Breast epithelium (tissue), 4 donors: ENCODE data around the gene DNAH3. TPM values are rescaled to one million over a fixed set of nuclear protein-coding genes. Genes with fewer than 3 reads are reported as not detected.

Source experiments
- DNase-seq, 2 donors: peaks; one replicate each; pipeline ENCODE4 v3.0.0-alpha.2; 2019; ENCODE audit warnings: low spot score in 2 of 2
- H3K27ac ChIP-seq, 2 donors: fragments of 200-600 bp; sonication (generic) in 1 of 2; one replicate each; pipeline ENCODE4 v1.5.1; 2016 to 2019; ENCODE audit warnings: mild to moderate bottlenecking in 1 of 2
- H3K27me3 ChIP-seq, 2 donors: fragments of 200-600 bp; sonication (generic) in 1 of 2; one replicate each; pipeline versions ENCODE4 v1.5.1 to v1.6.0; 2017 to 2019; ENCODE audit warnings: control low read depth in 1 of 2, mild to moderate bottlenecking in 1 of 2
- H3K36me3 ChIP-seq: fragments of 200-600 bp; one replicate; pipeline ENCODE4 v1.5.1; 2019
- H3K4me1 ChIP-seq, 2 donors: fragments of 200-600 bp; sonication (generic); one replicate each; pipeline ENCODE4 v1.5.1; 2016 to 2019; ENCODE audit warnings: control low read depth in 1 of 2
- H3K4me3 ChIP-seq, 3 donors: fragments of 200-600 bp; sonication (generic); 1 replicate in 2 of 3; 2 replicates in 1 of 3; pipeline ENCODE4 v1.5.1; 2016 to 2019; ENCODE audit warnings: mild to moderate bottlenecking in 3 of 3, moderate library complexity in 2 of 3
- H3K9me3 ChIP-seq, 2 donors: fragments of 200-600 bp; sonication (generic) in 1 of 2; one replicate each; pipeline ENCODE4 v1.5.1; 2016 to 2019; ENCODE audit warnings: control low read depth in 1 of 2
- POLR2A ChIP-seq: fragments of 450-650 bp; IDR thresholded peaks from one replicate; pipeline ENCODE4 v1.6.1; 2016; ENCODE audit warnings: antibody characterized with exemption, mild to moderate bottlenecking, moderate library complexity
- POLR2AphosphoS5 ChIP-seq, 3 donors: sonication (generic); formaldehyde crosslinking; IDR thresholded peaks; one replicate each; pipeline ENCODE4 v1.6.1; 2017; ENCODE audit warnings: antibody characterized with exemption in 3 of 3
- intact Hi-C: fragments of 100-400 bp; cut with DNase I; formaldehyde crosslinking; loops from one replicate; pipeline ENCODE4 v1.15.1; 2023; ENCODE audit warnings: low total_unique reads
- total RNA-seq, 3 donors: library from RNA; depleted of rRNA; stranded (reverse); fragments of >200 nt; gene quantifications; one replicate each; pipeline ENCODE4 v1.1.0, GENCODE V29; 2016
- TF ChIP-seq, protein P1 (sequence below), 3 donors: fragments of 450-650 bp; IDR thresholded peaks; one replicate each; pipeline ENCODE4 v1.5.1; 2016 to 2017; ENCODE audit warnings: antibody characterized with exemption in 3 of 3, mild to moderate bottlenecking in 3 of 3, moderate library complexity in 3 of 3

The DNAH3 gene
- total RNA-seq, 3 donors from 2014 or later: under 0.01 to 0.59 TPM; not detected in 1

DNA sequence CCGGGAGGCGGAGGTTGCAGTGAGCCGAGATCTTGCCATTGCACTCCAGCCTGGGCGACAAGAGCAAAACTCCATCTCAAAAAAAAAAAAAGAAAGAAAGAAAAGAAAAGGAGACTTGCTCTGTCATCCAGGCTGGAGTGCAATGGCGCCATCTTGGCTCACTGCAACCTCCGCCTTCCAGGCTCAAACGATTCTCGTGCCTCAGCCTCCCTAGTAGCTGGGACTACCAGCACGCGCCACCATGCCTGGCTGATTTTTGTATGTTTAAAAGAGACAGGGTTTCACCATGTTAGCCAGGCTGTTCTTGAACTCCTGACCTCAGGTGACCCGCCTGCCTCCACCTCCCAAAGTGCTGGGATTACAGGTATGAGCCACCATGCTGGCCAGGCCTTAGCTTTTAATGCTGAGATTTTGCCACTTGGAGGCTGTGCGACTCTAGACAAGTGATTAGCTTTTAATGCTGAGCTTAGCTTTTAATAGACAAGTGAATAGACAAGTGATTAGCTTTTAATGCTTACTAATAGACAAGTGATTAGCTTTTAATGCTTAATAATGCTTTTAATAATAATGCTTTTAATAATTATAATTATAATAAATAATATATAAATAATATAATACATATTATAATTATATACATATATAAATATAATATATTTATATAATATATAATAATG, 17.4 kb upstream of the DNAH3 start:
- H3K4me3 ChIP-seq: no peak overlapping the region
- no peaks in the 10 kb centered on the region for H3K4me1 ChIP-seq
- TF ChIP-seq POLR2A (no peak), POLR2AphosphoS5 (IDR thresholded peaks at IDR 0.05) (no peak)
- TF ChIP-seq, protein P1, sequence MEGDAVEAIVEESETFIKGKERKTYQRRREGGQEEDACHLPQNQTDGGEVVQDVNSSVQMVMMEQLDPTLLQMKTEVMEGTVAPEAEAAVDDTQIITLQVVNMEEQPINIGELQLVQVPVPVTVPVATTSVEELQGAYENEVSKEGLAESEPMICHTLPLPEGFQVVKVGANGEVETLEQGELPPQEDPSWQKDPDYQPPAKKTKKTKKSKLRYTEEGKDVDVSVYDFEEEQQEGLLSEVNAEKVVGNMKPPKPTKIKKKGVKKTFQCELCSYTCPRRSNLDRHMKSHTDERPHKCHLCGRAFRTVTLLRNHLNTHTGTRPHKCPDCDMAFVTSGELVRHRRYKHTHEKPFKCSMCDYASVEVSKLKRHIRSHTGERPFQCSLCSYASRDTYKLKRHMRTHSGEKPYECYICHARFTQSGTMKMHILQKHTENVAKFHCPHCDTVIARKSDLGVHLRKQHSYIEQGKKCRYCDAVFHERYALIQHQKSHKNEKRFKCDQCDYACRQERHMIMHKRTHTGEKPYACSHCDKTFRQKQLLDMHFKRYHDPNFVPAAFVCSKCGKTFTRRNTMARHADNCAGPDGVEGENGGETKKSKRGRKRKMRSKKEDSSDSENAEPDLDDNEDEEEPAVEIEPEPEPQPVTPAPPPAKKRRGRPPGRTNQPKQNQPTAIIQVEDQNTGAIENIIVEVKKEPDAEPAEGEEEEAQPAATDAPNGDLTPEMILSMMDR (IDR thresholded peaks at IDR 0.05): no peak
- H3K9me3 ChIP-seq: no peaks in the 10 kb centered on the region
- H3K27ac ChIP-seq: no peak overlapping the region
- no peak for DNase-seq
- H3K27me3 ChIP-seq: no peaks in the 10 kb centered on the region
- intact Hi-C loops: no loop called here
- H3K36me3 ChIP-seq: no peaks in the 10 kb centered on the region

DNA sequence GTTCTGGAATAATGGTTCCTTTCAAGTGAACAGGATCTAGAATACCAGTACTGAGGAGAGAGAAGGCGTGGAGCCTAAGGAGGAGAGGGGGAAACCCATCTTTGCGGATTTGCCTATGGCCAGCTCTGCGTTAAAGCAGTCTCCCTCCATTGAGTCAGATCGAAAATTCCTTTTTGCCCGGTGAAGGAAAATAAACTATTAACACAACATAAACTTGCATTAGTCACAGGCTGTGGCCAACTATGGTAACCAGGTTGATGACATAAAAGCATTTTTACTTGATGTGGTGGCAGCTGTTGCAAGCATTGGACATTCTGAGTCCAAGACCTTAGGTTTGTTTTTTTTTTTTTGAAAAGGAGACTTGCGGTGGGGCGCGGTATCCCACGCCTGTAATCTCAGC, 16.7 kb upstream of the DNAH3 start:
- Histone ChIP-seq H3K36me3 (no peaks in the 10 kb centered on the region), H3K27me3 (no peaks in the 10 kb centered on the region), H3K4me3 (no peak overlapping the region), H3K9me3 (no peaks in the 10 kb centered on the region), H3K4me1 (peaks cover 0 to 6% of the 10 kb centered on the region in 2 donors), H3K27ac (no peak overlapping the region)
- no peak for DNase-seq
- TF ChIP-seq POLR2A (no peak), POLR2AphosphoS5 (IDR thresholded peaks at IDR 0.05) (no peak)
- TF ChIP-seq, protein P1 (IDR thresholded peaks at IDR 0.05): no peak
- intact Hi-C loops: no loop called here

DNA sequence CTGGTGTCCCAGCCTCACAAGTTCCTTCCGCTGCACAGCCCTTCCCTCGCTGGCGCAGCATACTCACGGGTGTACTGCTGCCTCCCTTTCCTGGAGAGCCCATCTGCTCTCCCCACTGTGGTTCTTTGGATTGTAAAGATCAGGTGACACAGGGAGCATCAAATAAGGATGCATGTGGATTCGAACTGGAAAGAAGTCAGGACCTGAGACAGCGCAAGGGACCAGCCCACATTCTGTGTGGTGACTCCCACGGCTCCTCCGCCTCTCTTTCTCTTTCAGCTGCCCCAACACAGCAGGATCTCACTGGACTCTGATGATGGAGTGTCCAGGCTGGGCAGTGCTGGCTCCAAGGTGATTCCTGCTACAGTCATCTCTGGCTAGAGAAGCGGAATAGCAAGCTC, 15.9 kb upstream of the DNAH3 start:
- Histone ChIP-seq H3K9me3 (no peaks in the 10 kb centered on the region), H3K36me3 (no peaks in the 10 kb centered on the region), H3K27me3 (no peaks in the 10 kb centered on the region), H3K27ac (no peak overlapping the region), H3K4me1 (peaks cover 0 to 6% of the 10 kb centered on the region in 2 donors), H3K4me3 (no peak overlapping the region)
- DNase-seq: no peak
- intact Hi-C loops: no loop called here
- TF ChIP-seq POLR2AphosphoS5 (IDR thresholded peaks at IDR 0.05) (no peak), POLR2A (no peak)
- TF ChIP-seq, protein P1 (IDR thresholded peaks at IDR 0.05): no peak

DNA sequence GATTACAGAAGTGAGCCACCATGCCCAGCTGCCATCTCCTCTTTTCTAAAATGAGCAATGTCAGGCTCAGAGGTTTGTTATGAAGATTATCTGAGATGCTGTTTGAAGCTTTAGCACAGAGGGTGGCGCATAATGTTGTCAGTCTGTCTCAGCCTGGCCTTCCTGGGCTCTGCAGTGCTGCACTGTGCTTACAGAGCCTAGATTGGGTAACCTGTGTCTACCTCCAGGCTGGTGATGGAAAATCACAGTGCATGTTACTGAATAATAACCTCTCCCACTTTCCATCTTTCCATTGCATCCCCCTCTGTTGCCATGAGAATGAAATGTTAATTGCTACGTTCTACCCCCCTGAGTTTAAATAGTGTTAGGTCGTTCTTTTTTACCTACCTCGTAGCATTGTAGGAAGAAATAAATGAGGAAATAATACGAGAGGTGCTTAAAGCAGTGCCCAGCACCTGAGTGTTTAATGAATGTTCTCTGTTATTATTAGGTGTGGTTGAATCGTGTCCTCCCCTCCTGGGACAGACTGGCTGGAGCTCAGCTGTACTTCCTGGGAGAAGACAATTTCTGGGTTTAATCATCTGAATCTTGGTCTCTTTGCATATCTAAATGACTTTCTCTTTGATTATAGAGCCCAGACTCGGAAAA, 14.0 kb upstream of the DNAH3 start:
- H3K9me3 ChIP-seq: no peaks in the 10 kb centered on the region
- H3K27ac ChIP-seq: no peak overlapping the region
- TF ChIP-seq POLR2A (no peak), POLR2AphosphoS5 (IDR thresholded peaks at IDR 0.05) (no peak)
- TF ChIP-seq, protein P1 (IDR thresholded peaks at IDR 0.05): no peak
- H3K36me3 ChIP-seq: no peaks in the 10 kb centered on the region
- intact Hi-C loops: no loop called here
- no peak overlapping the region for H3K4me3 ChIP-seq
- no peaks in the 10 kb centered on the region for H3K27me3 ChIP-seq
- no peak for DNase-seq
- peaks cover 0 to 15% of the 10 kb centered on the region in 2 donors for H3K4me1 ChIP-seq

DNA sequence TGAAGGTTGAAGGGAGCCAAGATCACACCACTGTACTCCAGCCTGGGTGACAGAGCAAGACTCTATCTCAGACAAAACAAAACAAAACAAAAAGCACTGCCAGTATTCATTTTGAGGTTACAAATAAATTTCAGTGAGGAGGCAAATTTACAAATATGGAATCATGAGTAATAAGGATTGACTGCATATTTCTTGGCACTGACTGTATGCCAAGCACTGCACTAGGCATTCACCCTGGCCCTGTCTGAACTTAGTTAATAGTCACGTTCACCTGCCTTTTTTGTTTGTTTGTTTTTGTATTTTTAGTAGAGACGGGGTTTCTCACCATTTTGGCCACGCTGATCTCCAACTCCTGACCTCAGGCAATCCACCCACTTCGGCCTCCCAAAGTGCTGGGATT, 12.9 kb upstream of the DNAH3 start:
- TF ChIP-seq POLR2A (no peak), POLR2AphosphoS5 (IDR thresholded peaks at IDR 0.05) (no peak)
- TF ChIP-seq, protein P1 (IDR thresholded peaks at IDR 0.05): no peak
- Histone ChIP-seq H3K27me3 (no peaks in the 10 kb centered on the region), H3K27ac (peak overlapping the region; percentile 6 to 63), H3K4me3 (no peak overlapping the region), H3K9me3 (no peaks in the 10 kb centered on the region), H3K4me1 (peaks cover 0 to 15% of the 10 kb centered on the region in 2 donors), H3K36me3 (no peaks in the 10 kb centered on the region)
- intact Hi-C loops: no loop called here
- no peak for DNase-seq
